H1 (cell line): ENCODE measurements around the gene DENND2A. TPM values are rescaled to one million over a fixed set of nuclear protein-coding genes. Genes with fewer than 3 reads are reported as not detected.

ENCODE experiments used
- CTCF ChIA-PET: fragments of 300-600 bp; sonication (Branson Sonifier 250); formaldehyde crosslinking; loops from one replicate; lab custom pipeline; 2021; ENCODE audit not compliant: partially characterized antibody; lab: Charles Lee
- POLR2A ChIA-PET: fragments of 300-600 bp; sonication (Branson Sonifier 250); formaldehyde crosslinking; loops from one replicate; lab custom pipeline; 2021; ENCODE audit warnings: inconsistent platforms; ENCODE audit not compliant: partially characterized antibody; lab: Charles Lee
- DNase-seq, 2 experiments: peaks; one replicate each; pipeline versions ENCODE4 v3.0.0 to v3.0.0-alpha.2; 2010 to 2022; ENCODE audit warnings: low spot score in 2 of 2, low read depth in 1 of 2, mixed read lengths in 1 of 2
- FAIRE-seq: peaks from 2 replicates; lab custom pipeline; 2011; peaks lifted over from hg19 to GRCh38; lab: Jason Lieb, UNC
- H2AFZ ChIP-seq: 2 replicates; pipeline ENCODE4 v1.8.1; 2012; ENCODE audit warnings: low read length, inconsistent platforms
- H2AK5ac ChIP-seq: 2 replicates; pipeline ENCODE4 v1.6.1; 2013; ENCODE audit warnings: low read depth, low read length
- H2BK120ac ChIP-seq: replicated peaks from 2 replicates; pipeline ENCODE3; 2013; ENCODE audit warnings: low read depth, low read length, inconsistent platforms
- H2BK12ac ChIP-seq: 2 replicates; pipeline ENCODE4 v1.6.1; 2013; ENCODE audit warnings: low read depth, low read length
- H2BK15ac ChIP-seq: 2 replicates; pipeline ENCODE4 v1.6.1; 2013; ENCODE audit warnings: low read length
- H2BK20ac ChIP-seq: 2 replicates; pipeline ENCODE4 v1.6.1; 2013; ENCODE audit warnings: low read length
- H2BK5ac ChIP-seq: 2 replicates; pipeline ENCODE4 v1.6.1; 2013; ENCODE audit warnings: low read depth, low read length
- H3K14ac ChIP-seq: 2 replicates; pipeline ENCODE4 v1.6.1; 2013; ENCODE audit warnings: inconsistent platforms; ENCODE audit not compliant: insufficient read length
- H3K18ac ChIP-seq: 2 replicates; pipeline ENCODE4 v1.6.1; 2013; ENCODE audit warnings: low read length; ENCODE audit errors: extremely low read depth
- H3K23ac ChIP-seq: 2 replicates; pipeline ENCODE4 v1.6.1; 2013; ENCODE audit warnings: inconsistent platforms; ENCODE audit not compliant: insufficient read length
- H3K23me2 ChIP-seq: 2 replicates; pipeline ENCODE4 v1.6.1; 2013; ENCODE audit warnings: low read depth, low read length
- H3K27ac ChIP-seq: 2 replicates; pipeline ENCODE4 v1.6.1; 2011; ENCODE audit warnings: low read depth, low read length, inconsistent platforms
- H3K27me3 ChIP-seq, 4 experiments: replicated peaks in 1 of 4; 1 replicate in 1 of 4; 2 replicates in 3 of 4; pipeline versions ENCODE4 v1.6.1 to v1.8.1; 2011 to 2013; ENCODE audit warnings: low read length in 3 of 4, mild to moderate bottlenecking in 3 of 4, inconsistent platforms in 2 of 4, mixed read lengths in 2 of 4, moderate library complexity in 1 of 4; ENCODE audit not compliant: control insufficient read depth in 3 of 4, insufficient read depth in 3 of 4; ENCODE audit errors: extremely low read depth in 1 of 4
- H3K36me3 ChIP-seq, 4 experiments: 2 replicates each; pipeline versions ENCODE4 v1.6.1 to v1.8.1; 2011 to 2013; ENCODE audit warnings: mild to moderate bottlenecking in 4 of 4, low read length in 3 of 4, moderate library complexity in 2 of 4, control low read depth in 1 of 4, inconsistent platforms in 1 of 4; ENCODE audit not compliant: insufficient read depth in 4 of 4, control insufficient read depth in 2 of 4
- H3K4ac ChIP-seq: replicated peaks from 2 replicates; pipeline ENCODE3; 2013; ENCODE audit warnings: low read length, low read depth, mixed read lengths, inconsistent platforms; ENCODE audit not compliant: insufficient read length
- H3K4me1 ChIP-seq, 4 experiments: replicated peaks in 1 of 4; 1 replicate in 1 of 4; 2 replicates in 3 of 4; pipeline versions ENCODE4 v1.6.1 to v1.8.1; 2011 to 2013; ENCODE audit warnings: low read length in 3 of 4, inconsistent platforms in 2 of 4, mixed read lengths in 1 of 4; ENCODE audit not compliant: insufficient read depth in 4 of 4, control insufficient read depth in 3 of 4
- H3K4me2 ChIP-seq, 2 experiments: 2 replicates each; pipeline versions ENCODE4 v1.6.1 to v1.8.1; 2011 to 2013; ENCODE audit warnings: low read depth in 2 of 2, low read length in 2 of 2, control low read depth in 1 of 2, inconsistent platforms in 1 of 2, mild to moderate bottlenecking in 1 of 2; ENCODE audit not compliant: insufficient read depth in 1 of 2
- H3K4me3 ChIP-seq, 4 experiments: fragments of 200-600, 300-600 bp in 1 of 4; sonication (generic), shearing (Covaris generic), sonication (Bioruptor Twin) in 1 of 4; 2 replicates each; pipeline versions ENCODE4 v1.5.1 to v1.8.1; 2011 to 2016; ENCODE audit warnings: low read length in 4 of 4, low read depth in 3 of 4, control low read depth in 2 of 4, inconsistent platforms in 2 of 4, mild to moderate bottlenecking in 2 of 4, mixed read lengths in 1 of 4, moderate library complexity in 1 of 4; ENCODE audit not compliant: insufficient read depth in 2 of 4; ENCODE audit errors: extremely low read depth in 1 of 4
- H3K56ac ChIP-seq: replicated peaks from 2 replicates; pipeline ENCODE3; 2013; ENCODE audit warnings: low read depth, mild to moderate bottlenecking, mixed read lengths, low read length, inconsistent platforms; ENCODE audit not compliant: insufficient read length
- H3K79me1 ChIP-seq: 2 replicates; pipeline ENCODE4 v1.6.1; 2013; ENCODE audit warnings: low read depth, low read length, control low read depth
- H3K79me2 ChIP-seq, 2 experiments: 2 replicates each; pipeline versions ENCODE4 v1.6.1 to v1.8.1; 2012 to 2013; ENCODE audit warnings: low read length in 2 of 2, mild to moderate bottlenecking in 2 of 2, inconsistent platforms in 1 of 2; ENCODE audit not compliant: insufficient read depth in 2 of 2, control insufficient read depth in 1 of 2
- H3K9ac ChIP-seq, 4 experiments: replicated peaks in 1 of 4; 1 replicate in 1 of 4; 2 replicates in 3 of 4; pipeline versions ENCODE4 v1.6.1 to v1.8.1; 2011 to 2013; ENCODE audit warnings: low read depth in 3 of 4, low read length in 3 of 4, control low read depth in 2 of 4, mild to moderate bottlenecking in 2 of 4, moderate library complexity in 2 of 4, inconsistent platforms in 1 of 4; ENCODE audit errors: extremely low read depth in 1 of 4
- H3K9me3 ChIP-seq, 2 experiments: 2 replicates each; pipeline versions ENCODE4 v1.6.1 to v1.8.1; 2012 to 2013; ENCODE audit warnings: mild to moderate bottlenecking in 2 of 2, moderate library complexity in 2 of 2, control low read depth in 1 of 2, inconsistent platforms in 1 of 2, low read depth in 1 of 2, low read length in 1 of 2, mixed read lengths in 1 of 2; ENCODE audit not compliant: insufficient read depth in 2 of 2
- H4K20me1 ChIP-seq, 2 experiments: replicated peaks in 1 of 2; 2 replicates each; pipeline versions ENCODE3 to v1.8.1; 2011 to 2013; ENCODE audit warnings: inconsistent platforms in 2 of 2, low read length in 2 of 2, mild to moderate bottlenecking in 1 of 2; ENCODE audit not compliant: insufficient read depth in 2 of 2, control insufficient read depth in 1 of 2
- H4K5ac ChIP-seq: 2 replicates; pipeline ENCODE4 v1.6.1; 2013; ENCODE audit warnings: low read length, low read depth, mixed read lengths, inconsistent platforms; ENCODE audit not compliant: insufficient read length
- H4K8ac ChIP-seq: 2 replicates; pipeline ENCODE4 v1.8.0; 2013; ENCODE audit warnings: mild to moderate bottlenecking, moderate library complexity, low read length, inconsistent platforms; ENCODE audit not compliant: insufficient read depth; ENCODE audit errors: extremely low read depth
- H4K91ac ChIP-seq: replicated peaks from 2 replicates; pipeline ENCODE3; 2013; ENCODE audit warnings: low read length, mixed read lengths, inconsistent platforms; ENCODE audit not compliant: insufficient read length
- CTBP2 ChIP-seq: IDR thresholded peaks from 2 replicates; pipeline ENCODE4 v1.7.0; 2011; ENCODE audit warnings: borderline replicate concordance, mild to moderate bottlenecking, moderate library complexity, mixed read lengths, low read length; ENCODE audit not compliant: insufficient read depth, insufficient read length
- EP300 ChIP-seq, 2 experiments: IDR thresholded peaks; 1 replicate in 1 of 2; 2 replicates in 1 of 2; pipeline ENCODE4 v1.6.1; 2011 to 2012; ENCODE audit warnings: low read depth in 2 of 2, low read length in 2 of 2, mild to moderate bottlenecking in 2 of 2, borderline replicate concordance in 1 of 2, inconsistent platforms in 1 of 2, moderate library complexity in 1 of 2
- FOSL1 ChIP-seq: IDR thresholded peaks from 2 replicates; pipeline ENCODE4 v1.6.1; 2011; ENCODE audit warnings: mild to moderate bottlenecking, low read depth, low read length, moderate library complexity; ENCODE audit not compliant: insufficient read depth
- GABPA ChIP-seq: IDR thresholded peaks from 2 replicates; pipeline ENCODE4 v1.6.1; 2011; ENCODE audit warnings: mild to moderate bottlenecking, low read length, moderate library complexity, borderline replicate concordance; ENCODE audit not compliant: insufficient read depth
- HDAC2 ChIP-seq, 2 experiments: fragments of 300-600 bp in 1 of 2; sonication (generic) in 1 of 2; IDR thresholded peaks; 2 replicates each; pipeline ENCODE4 v1.6.1; 2011 to 2012; ENCODE audit warnings: low read depth in 2 of 2, low read length in 2 of 2, mild to moderate bottlenecking in 2 of 2, moderate library complexity in 2 of 2, borderline replicate concordance in 1 of 2, inconsistent platforms in 1 of 2
- HDAC6 ChIP-seq: IDR thresholded peaks from one replicate; pipeline ENCODE4 v1.7.1; 2012; ENCODE audit warnings: low read depth, mild to moderate bottlenecking, inconsistent platforms, low read length, moderate library complexity
- RAD21 ChIP-seq, 2 experiments: IDR thresholded peaks in 1 of 2; conservative IDR thresholded peaks in 1 of 2; 2 replicates each; pipeline ENCODE4 v1.6.1; 2011; ENCODE audit warnings: low read depth in 2 of 2, low read length in 2 of 2, improper control_type of control experiment in 1 of 2, inconsistent platforms in 1 of 2, mild to moderate bottlenecking in 1 of 2, moderate library complexity in 1 of 2
- RFX5 ChIP-seq: IDR thresholded peaks from 2 replicates; pipeline ENCODE4 v1.6.1; 2011; ENCODE audit warnings: low read depth, low read length, improper control_type of control experiment, borderline replicate concordance
- SP1 ChIP-seq: IDR thresholded peaks from 2 replicates; pipeline ENCODE4 v1.6.1; 2011; ENCODE audit warnings: low read depth, low read length
- SUZ12 ChIP-seq: fragments of 200-600 bp; sonication (generic); IDR thresholded peaks from 2 replicates; pipeline ENCODE4 v1.6.1; 2012; ENCODE audit warnings: mild to moderate bottlenecking, inconsistent platforms, low read length, moderate library complexity, mixed read lengths
- TAF7 ChIP-seq: optimal IDR thresholded peaks from 2 replicates; pipeline ENCODE3; 2011; ENCODE audit warnings: low read depth, mild to moderate bottlenecking, inconsistent platforms, low read length, moderate library complexity, borderline replicate concordance
- TCF12 ChIP-seq: IDR thresholded peaks from 2 replicates; pipeline ENCODE4 v1.6.1; 2011; ENCODE audit warnings: low read depth, mild to moderate bottlenecking, low read length
- YY1 ChIP-seq: IDR thresholded peaks from 2 replicates; pipeline ENCODE4 v1.6.1; 2011; ENCODE audit warnings: low read depth, mild to moderate bottlenecking, low read length
- WGBS, 2 experiments: shearing (Covaris generic) in 1 of 2; methylation state at CpG; one replicate each; pipeline versions ENCODE4 v1.1.6 to v1.1.7; 2013 to 2015; ENCODE audit warnings: low lambda C conversion rate in 2 of 2, mixed read lengths in 2 of 2, inconsistent platforms in 1 of 2, low coverage in 1 of 2, missing lambda C conversion rate in 1 of 2; ENCODE audit not compliant: insufficient replicate concordance in 2 of 2, insufficient coverage in 1 of 2, insufficient read length in 1 of 2; ENCODE audit errors: extremely low coverage in 1 of 2, missing lambda C conversion rate in 1 of 2; 5-methylcytosine and 5-hydroxymethylcytosine counted together
- polyA plus RNA-seq, 7 experiments: library from polyadenylated mRNA; depleted of rRNA in 3 of 7; stranded (reverse) in 5 of 7; unstranded in 2 of 7; fragments of >200 nt in 5 of 7; fragments of 200-250 nt in 2 of 7; gene quantifications; 1 replicate in 5 of 7; 2 replicates in 1 of 7; 4 replicates in 1 of 7; pipeline versions ENCODE4 v1.2.1 to v1.2.3, GENCODE V29; 2011 to 2013; ENCODE audit warnings: missing spikeins in 2 of 7, mixed read lengths in 2 of 7
- total RNA-seq: library from RNA; stranded (reverse); fragmentation: NEBNext Ultra II Directional; extraction: Animal tissue kit (Norgen Biotek cat#: 25700); gene quantifications from 2 replicates; pipeline ENCODE4 v1.2.1, GENCODE V29; 2021

Gene DENND2A
- total and polyA plus RNA-seq, 2 of the 8 experiments (the other 6 are each of a cell fraction or from before 2014, with no cell fraction given) = 5.0 to 13.0 TPM

- Histone ChIP-seq H3K4ac (no peak overlapping the region), H3K18ac (peak overlapping the region; percentile 48; the same call in 1 of the 2 replicates), H3K23me2 (no peaks in the 10 kb centered on the region), H2BK15ac (no peak overlapping the region), H2BK5ac (no peak overlapping the region), H3K4me2 (no peak overlapping the region), H2AK5ac (no peak overlapping the region), H3K4me3 (no peak overlapping the region), H4K8ac (no peak overlapping the region), H2AFZ (no peak overlapping the region; the same call in 1 of the 2 replicates), H3K79me1 (no peaks in the 10 kb centered on the region), H4K5ac (no peak overlapping the region), H4K91ac (no peak overlapping the region), H3K36me3 (no peaks in the 10 kb centered on the region), H3K56ac (no peak overlapping the region), H3K14ac (no peak overlapping the region), H3K9me3 (no peaks in the 10 kb centered on the region), H3K9ac (no peak overlapping the region), H4K20me1 (no peaks in the 10 kb centered on the region), H3K4me1 (peaks cover 2 to 6% (median 3%) of the 10 kb centered on the region in 4 experiments; a peak in 3 of 7 replicates), H2BK12ac (no peak overlapping the region), H3K79me2 (no peaks in the 10 kb centered on the region), H3K27me3 (no peaks in the 10 kb centered on the region), H3K23ac (no peak overlapping the region), H2BK120ac (no peak overlapping the region), H3K27ac (no peak overlapping the region), H2BK20ac (no peak overlapping the region)
- ChIA-PET POLR2A (interaction anchor here (1.5 kb wide), 1 partner anchor 122 kb away, joined by 5 read pairs; the partner anchor contains the start of gene DENND2A), CTCF (interaction anchor here (0.5 to 18.4 kb wide), 13 partner anchors 12 to 138 kb away, joined by 3 to 322 read pairs (median 4); partner anchors contain the start of gene DENND2A)
- FAIRE-seq (no peak), DNase-seq (no peak)
- WGBS, 2 experiments = 81% methylated on average over 7 of the region's 7 CpGs; no CpG with 5 or more reads in 1 of the 2 experiments
- TF ChIP-seq CTBP2 (no peak), TCF12 (no peak), SP1 (no peak), EP300 (IDR thresholded peaks at IDR 0.05; ENCODE audit: borderline replicate concordance in 1 of 2, low read depth in 2 of 2, low read length in 2 of 2) (no peak), SUZ12 (no peak), FOSL1 (no peak), RAD21 (IDR thresholded peaks at IDR 0.05 in 1 of 2, conservative IDR thresholded peaks at IDR 0.05 in 1 of 2; ENCODE audit: low read depth in 2 of 2, low read length in 2 of 2) (no peak), YY1 (no peak), TAF7 (no peak), GABPA (no peak), HDAC6 (no peak), RFX5 (no peak), HDAC2 (IDR thresholded peaks at IDR 0.05; ENCODE audit: borderline replicate concordance in 1 of 2, low read depth in 2 of 2, low read length in 2 of 2) (no peak)
Measured at GRCh38 chr7:140519007-140519399, 121.6 kb downstream of the DENND2A start.
